Mesothelial cell of epicardium (in vitro differentiated cells): ENCODE measurements around the gene IQGAP2. TPM values are rescaled to one million over a fixed set of nuclear protein-coding genes. Genes with fewer than 3 reads are reported as not detected.
"Not testable (repeated sequence)": the region's sequence is repeated elsewhere in the genome, so short reads cannot be mapped to it uniquely, and the experiment has no call there.

Source experiments
- DNase-seq, 2 experiments: peaks; one replicate each; pipeline ENCODE4 v3.0.0; 2021; ENCODE audit warnings: low spot score in 2 of 2; ENCODE audit not compliant: unreplicated experiment in 2 of 2
- H3K27ac Mint-ChIP-seq: 2 replicates; pipeline ENCODE4 v1.8.0; 2021; ENCODE audit warnings: mixed read lengths
- H3K27me3 Mint-ChIP-seq: 2 replicates; pipeline ENCODE4 v1.8.0; 2021; ENCODE audit warnings: low read depth, mixed read lengths
- H3K36me3 Mint-ChIP-seq: 2 replicates; pipeline ENCODE4 v1.8.0; 2021; ENCODE audit warnings: mixed read lengths
- H3K4me1 Mint-ChIP-seq: 2 replicates; pipeline ENCODE4 v1.8.0; 2021; ENCODE audit warnings: mixed read lengths
- H3K4me3 Mint-ChIP-seq: 2 replicates; pipeline ENCODE4 v1.8.0; 2021; ENCODE audit warnings: mild to moderate bottlenecking, moderate library complexity, mixed read lengths
- H3K9me3 Mint-ChIP-seq: 2 replicates; pipeline ENCODE4 v1.8.0; 2021; ENCODE audit warnings: mixed read lengths
- total RNA-seq: library from RNA; stranded (reverse); gene quantifications from 3 replicates; pipeline ENCODE4 v1.2.1, GENCODE V29; 2021
- TF ChIP-seq, protein P1 (sequence below): fragments of 200-600 bp; sonication (generic); IDR thresholded peaks from one replicate; pipeline ENCODE4 v1.5.0; 2021; ENCODE audit warnings: antibody characterized with exemption; ENCODE audit not compliant: unreplicated experiment

IQGAP2 gene
- total RNA-seq, 1 donor from 2014 or later, result 13.9 TPM

DNA sequence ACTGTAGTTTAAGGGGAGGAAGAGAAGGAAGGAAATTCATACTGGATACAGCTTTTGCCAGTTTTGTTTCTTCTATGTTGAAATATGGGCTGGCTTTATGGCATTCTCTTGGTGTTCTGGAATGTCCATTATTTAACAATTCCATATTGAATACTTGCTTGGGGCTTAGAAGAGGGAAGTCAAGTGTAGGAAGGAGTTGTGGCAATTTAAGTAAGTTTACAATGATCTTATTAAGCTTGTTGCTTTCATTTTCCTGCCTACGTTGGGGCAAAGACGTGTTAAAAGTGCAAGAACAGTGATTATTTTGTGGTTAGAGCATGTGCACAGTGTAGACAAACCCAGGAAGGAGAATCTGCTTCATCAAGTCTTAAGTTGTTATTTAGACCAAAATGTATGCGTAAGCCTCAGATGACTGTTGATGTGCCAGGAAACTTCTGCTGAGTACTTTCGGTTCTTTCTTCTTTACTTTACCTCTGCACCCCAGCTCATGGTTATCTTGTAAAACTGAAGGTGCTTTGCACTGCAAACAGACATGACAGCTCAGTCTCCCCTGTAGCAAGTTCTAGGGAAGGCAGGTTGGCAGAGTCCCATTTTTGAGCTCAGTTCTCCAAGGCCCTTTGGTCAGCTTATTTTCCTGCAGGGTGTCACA lies 144.3 kb downstream of the IQGAP2 start:
- peaks cover 39% of the 10 kb centered on the region for H3K4me1 Mint-ChIP-seq
- peaks cover under 1% of the 10 kb centered on the region for H3K36me3 Mint-ChIP-seq
- TF ChIP-seq, protein P1, sequence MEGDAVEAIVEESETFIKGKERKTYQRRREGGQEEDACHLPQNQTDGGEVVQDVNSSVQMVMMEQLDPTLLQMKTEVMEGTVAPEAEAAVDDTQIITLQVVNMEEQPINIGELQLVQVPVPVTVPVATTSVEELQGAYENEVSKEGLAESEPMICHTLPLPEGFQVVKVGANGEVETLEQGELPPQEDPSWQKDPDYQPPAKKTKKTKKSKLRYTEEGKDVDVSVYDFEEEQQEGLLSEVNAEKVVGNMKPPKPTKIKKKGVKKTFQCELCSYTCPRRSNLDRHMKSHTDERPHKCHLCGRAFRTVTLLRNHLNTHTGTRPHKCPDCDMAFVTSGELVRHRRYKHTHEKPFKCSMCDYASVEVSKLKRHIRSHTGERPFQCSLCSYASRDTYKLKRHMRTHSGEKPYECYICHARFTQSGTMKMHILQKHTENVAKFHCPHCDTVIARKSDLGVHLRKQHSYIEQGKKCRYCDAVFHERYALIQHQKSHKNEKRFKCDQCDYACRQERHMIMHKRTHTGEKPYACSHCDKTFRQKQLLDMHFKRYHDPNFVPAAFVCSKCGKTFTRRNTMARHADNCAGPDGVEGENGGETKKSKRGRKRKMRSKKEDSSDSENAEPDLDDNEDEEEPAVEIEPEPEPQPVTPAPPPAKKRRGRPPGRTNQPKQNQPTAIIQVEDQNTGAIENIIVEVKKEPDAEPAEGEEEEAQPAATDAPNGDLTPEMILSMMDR, result no peak
- H3K9me3 Mint-ChIP-seq, result peaks cover 5% of the 10 kb centered on the region
- no peak overlapping the region for H3K27ac Mint-ChIP-seq
- no peak for DNase-seq
- no peak overlapping the region for H3K4me3 Mint-ChIP-seq
- H3K27me3 Mint-ChIP-seq, result no peaks in the 10 kb centered on the region

DNA sequence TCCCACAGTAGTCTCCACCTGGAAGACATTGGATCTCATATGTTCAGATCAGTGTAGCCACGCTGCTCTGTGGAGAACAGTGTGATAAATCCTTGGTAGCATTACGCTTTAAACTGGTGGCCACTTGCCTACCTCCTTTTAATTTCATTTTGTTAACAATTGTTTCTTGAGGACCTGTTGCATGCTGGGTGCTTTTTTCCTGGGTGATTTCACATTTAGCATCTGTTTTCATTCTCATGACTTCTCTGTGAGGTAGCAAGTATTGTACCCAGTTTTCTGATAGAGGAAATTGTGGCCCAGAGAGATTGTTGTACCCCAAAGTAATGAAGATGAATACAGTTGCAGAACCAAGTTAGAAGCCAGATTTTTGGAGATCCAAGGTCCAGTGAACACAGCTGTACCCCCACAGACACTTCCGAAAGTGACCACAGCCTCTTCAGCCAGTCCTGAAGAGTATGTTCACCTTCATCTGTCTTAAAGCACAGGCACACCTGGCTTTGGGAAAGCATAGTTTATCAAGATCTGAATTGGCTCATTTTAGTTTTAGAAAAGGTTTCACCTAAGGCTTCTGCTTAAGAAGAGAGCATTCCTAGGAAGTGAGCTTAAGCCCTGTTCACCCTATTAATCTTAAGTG lies 144.9 kb downstream of the IQGAP2 start:
- Mint-ChIP-seq H3K9me3 (peaks cover 8% of the 10 kb centered on the region), H3K36me3 (peaks cover 2% of the 10 kb centered on the region), H3K27me3 (no peaks in the 10 kb centered on the region), H3K4me3 (no peak overlapping the region), H3K4me1 (peaks cover 33% of the 10 kb centered on the region), H3K27ac (no peak overlapping the region)
- TF ChIP-seq, protein P1, result no peak
- no peak for DNase-seq

DNA sequence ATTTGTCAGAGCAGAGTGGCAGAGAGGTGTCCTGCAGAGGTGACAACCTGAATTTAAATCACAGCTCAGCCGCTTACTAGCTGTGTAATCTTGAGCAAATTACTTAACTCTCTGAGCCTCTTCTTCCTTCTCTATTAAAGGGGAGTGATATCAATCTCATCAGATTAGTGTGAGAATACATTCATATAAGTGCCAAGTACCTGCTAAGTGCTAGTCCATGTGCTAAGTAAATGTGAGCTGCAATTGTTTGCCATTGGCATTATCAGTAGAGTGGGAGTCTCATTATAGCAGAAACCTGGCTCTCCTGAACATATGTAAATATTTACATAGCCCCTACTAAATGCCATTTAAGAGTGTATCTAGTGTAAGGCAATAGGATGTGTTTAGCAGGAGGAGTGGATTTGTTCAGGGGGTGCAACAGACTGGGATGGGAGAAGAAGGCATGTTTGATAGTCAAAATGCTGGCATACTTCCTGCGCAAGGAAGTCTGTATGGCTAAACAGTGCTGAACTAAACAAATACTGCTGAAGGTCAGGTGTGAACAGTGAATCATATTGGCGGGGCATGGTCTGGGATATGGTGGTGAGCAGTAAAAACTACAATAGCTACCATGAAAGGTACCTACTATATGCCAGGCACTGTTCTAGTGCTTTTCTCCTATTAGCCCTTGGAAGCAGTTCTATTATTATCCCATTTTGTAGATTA lies 145.6 kb downstream of the IQGAP2 start:
- Mint-ChIP-seq H3K36me3 (peaks cover 2% of the 10 kb centered on the region), H3K27me3 (no peaks in the 10 kb centered on the region), H3K27ac (no peak overlapping the region), H3K4me1 (peaks cover 30% of the 10 kb centered on the region), H3K4me3 (no peak overlapping the region), H3K9me3 (peaks cover 8% of the 10 kb centered on the region)
- TF ChIP-seq, protein P1, result no peak
- no peak for DNase-seq

DNA sequence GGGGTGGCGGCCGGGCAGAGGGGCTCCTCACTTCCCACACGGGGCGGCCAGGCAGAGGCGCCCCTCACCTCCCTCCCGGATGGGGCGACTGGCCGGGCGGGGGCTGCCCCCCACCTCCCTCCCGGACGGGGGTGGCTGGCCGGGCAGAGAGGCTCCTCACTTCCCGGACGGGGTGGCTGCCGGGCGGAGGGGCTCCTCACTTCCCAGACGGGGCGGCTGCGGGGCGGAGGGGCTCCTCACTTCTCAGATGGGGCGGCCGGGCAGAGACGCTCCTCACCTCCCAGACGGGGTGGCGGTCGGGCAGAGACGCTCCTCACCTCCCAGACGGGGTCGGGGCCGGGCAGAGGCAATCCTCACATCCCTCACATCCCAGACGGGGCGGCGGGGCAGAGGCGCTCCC lies 147.8 kb downstream of the IQGAP2 start:
- DNase-seq, H3K9me3 Mint-ChIP-seq, H3K4me3 Mint-ChIP-seq, H3K27me3 Mint-ChIP-seq, H3K36me3 Mint-ChIP-seq, H3K27ac Mint-ChIP-seq: not testable (repeated sequence)
- H3K4me1 Mint-ChIP-seq, result peaks cover 22% of the 10 kb centered on the region

DNA sequence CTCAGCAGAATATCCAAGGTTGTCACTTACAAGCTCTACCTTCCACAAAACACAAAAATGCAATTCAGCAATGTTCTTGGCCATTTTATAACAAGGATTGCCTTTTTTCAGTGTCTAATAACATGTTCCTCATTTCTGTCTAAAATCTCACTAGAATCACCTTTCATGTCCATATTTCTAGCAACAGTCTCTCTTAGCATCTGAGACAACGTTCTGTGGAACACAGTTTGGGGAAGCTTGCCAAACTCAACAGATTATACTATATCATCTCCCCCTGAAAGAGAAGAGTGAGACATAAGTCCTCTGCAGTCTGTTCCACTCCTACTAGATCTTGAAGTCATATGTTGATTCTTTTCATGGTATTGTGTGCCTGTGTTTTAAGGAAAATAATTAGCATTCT lies 149.5 kb downstream of the IQGAP2 start:
- Mint-ChIP-seq H3K4me3 (no peak overlapping the region), H3K4me1 (peaks cover 10% of the 10 kb centered on the region), H3K36me3 (peaks cover 2% of the 10 kb centered on the region), H3K27me3 (no peaks in the 10 kb centered on the region), H3K27ac (no peak overlapping the region), H3K9me3 (peaks cover 8% of the 10 kb centered on the region)
- no peak for DNase-seq
- TF ChIP-seq, protein P1, result no peak

DNA sequence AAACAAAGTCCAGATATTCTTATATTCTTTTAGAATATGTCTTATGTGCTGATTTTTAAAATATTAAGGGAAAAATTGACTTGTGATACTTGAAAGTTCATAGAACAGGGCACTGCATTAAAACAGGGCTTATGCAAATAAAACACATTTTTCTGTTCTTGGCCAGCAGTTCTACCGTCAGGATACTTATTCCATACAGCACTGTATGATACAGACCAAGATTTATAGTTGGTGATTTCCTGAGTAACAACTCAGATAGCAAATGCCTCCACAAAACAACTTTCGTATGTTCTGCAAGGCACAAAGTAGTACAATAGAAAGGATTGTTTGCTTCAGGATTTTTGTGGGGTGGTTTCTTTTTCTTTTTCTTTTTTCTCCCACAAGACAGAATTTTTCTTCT lies 150.2 kb downstream of the IQGAP2 start:
- no peak overlapping the region for H3K27ac Mint-ChIP-seq
- TF ChIP-seq, protein P1, result no peak
- H3K4me3 Mint-ChIP-seq, result no peak overlapping the region
- no peak for DNase-seq
- peaks cover 8% of the 10 kb centered on the region for H3K9me3 Mint-ChIP-seq
- H3K36me3 Mint-ChIP-seq, result peaks cover 2% of the 10 kb centered on the region
- peaks cover 4% of the 10 kb centered on the region for H3K4me1 Mint-ChIP-seq
- no peaks in the 10 kb centered on the region for H3K27me3 Mint-ChIP-seq
